OCI-LY7 (cell line): ENCODE measurements around the gene RD3L. TPM values are rescaled to one million over a fixed set of nuclear protein-coding genes. Genes with fewer than 3 reads are reported as not detected.

ENCODE experiments used
- BruUV-seq: library from RNA; stranded (reverse); fragments of 400-500 nt; replicated peaks from 2 replicates; lab custom pipeline; 2021; lab: Mats Ljungman, UMichigan
- CTCF ChIA-PET: fragments of 300-600 bp; sonication (Branson Sonifier 250); formaldehyde crosslinking; loops from one replicate; lab custom pipeline; 2022; ENCODE audit warnings: antibody characterized with exemption; ENCODE audit not compliant: unreplicated experiment; lab: Charles Lee
- POLR2A ChIA-PET: fragments of 300-600 bp; sonication (Branson Sonifier 250); formaldehyde crosslinking; loops from one replicate; lab custom pipeline; 2022; ENCODE audit warnings: antibody characterized with exemption; lab: Charles Lee
- DNase-seq: peaks from one replicate; pipeline ENCODE4 v3.0.0-alpha.2; 2015; ENCODE audit warnings: low spot score
- H2AFZ ChIP-seq: fragments of 200-600 bp; sonication (generic), shearing (Covaris generic); 2 replicates; pipeline ENCODE4 v1.6.1; 2014; ENCODE audit warnings: mild to moderate bottlenecking, antibody characterized with exemption, low read length, moderate library complexity
- H3K27ac ChIP-seq: fragments of 200-600 bp; sonication (generic); 2 replicates; pipeline ENCODE4 v1.5.1; 2014; ENCODE audit warnings: mixed run types, low read depth, mild to moderate bottlenecking, moderate library complexity, low read length, inconsistent platforms; ENCODE audit not compliant: poor library complexity, severe bottlenecking
- H3K36me3 ChIP-seq: fragments of 200-600 bp; sonication (generic); 2 replicates; pipeline ENCODE4 v1.6.1; 2014; ENCODE audit warnings: mild to moderate bottlenecking, antibody characterized with exemption, low read length, moderate library complexity, mixed read lengths; ENCODE audit not compliant: insufficient read depth
- H3K4me1 ChIP-seq: fragments of 200-600 bp; sonication (generic); 2 replicates; pipeline ENCODE4 v1.5.1; 2014; ENCODE audit warnings: mild to moderate bottlenecking, low read length; ENCODE audit not compliant: insufficient read depth, poor library complexity, severe bottlenecking
- H3K4me2 ChIP-seq: fragments of 200-600 bp; sonication (generic); 2 replicates; pipeline ENCODE4 v1.6.1; 2014; ENCODE audit warnings: mild to moderate bottlenecking, low read length
- H3K4me3 ChIP-seq: fragments of 200-600 bp; sonication (generic); 2 replicates; pipeline ENCODE4 v1.5.1; 2014; ENCODE audit warnings: mild to moderate bottlenecking, low read depth, low read length; ENCODE audit not compliant: poor library complexity, severe bottlenecking
- H3K79me2 ChIP-seq: fragments of 200-600 bp; sonication (generic); 2 replicates; pipeline ENCODE4 v1.6.1; 2016; ENCODE audit warnings: low read depth, mild to moderate bottlenecking, low read length, moderate library complexity, mixed read lengths; ENCODE audit not compliant: insufficient read depth
- H3K9me2 ChIP-seq: fragments of 200-600 bp; sonication (generic); 2 replicates; pipeline ENCODE4 v1.6.1; 2016; ENCODE audit warnings: mild to moderate bottlenecking, low read length, mixed read lengths; ENCODE audit not compliant: insufficient read depth
- H3K9me3 ChIP-seq: fragments of 200-600 bp; sonication (generic); 2 replicates; pipeline ENCODE4 v1.6.1; 2014; ENCODE audit warnings: mild to moderate bottlenecking, mixed run types, low read length, mixed read lengths
- H4K20me1 ChIP-seq: fragments of 200-600 bp; sonication (generic); 2 replicates; pipeline ENCODE4 v1.6.1; 2014; ENCODE audit warnings: mild to moderate bottlenecking, antibody characterized with exemption, low read length, moderate library complexity, mixed read lengths; ENCODE audit not compliant: insufficient read depth
- CTCF ChIP-seq: fragments of 200-600 bp; sonication (generic); conservative IDR thresholded peaks from 2 replicates; pipeline ENCODE4 v1.5.1; 2014; ENCODE audit warnings: mild to moderate bottlenecking, antibody characterized with exemption, low read length, moderate library complexity, mixed read lengths
- EZH2phosphoT487 ChIP-seq: fragments of 200-600 bp; sonication (generic); IDR thresholded peaks from 2 replicates; pipeline ENCODE4 v1.6.1; 2018; ENCODE audit warnings: low read depth, borderline replicate concordance, mild to moderate bottlenecking, mixed run types, antibody characterized with exemption, low read length, moderate library complexity, mixed read lengths
- intact Hi-C: fragments of 100-400 bp; cut with micrococcal nuclease; formaldehyde crosslinking; loops from one replicate; pipeline ENCODE4 v1.10.0; 2022; ENCODE audit not compliant: unreplicated experiment
- total RNA-seq, 2 experiments: library from RNA; depleted of rRNA in 1 of 2; stranded (reverse); fragments of >200 nt in 1 of 2; shearing (Covaris generic) in 1 of 2; gene quantifications; 2 replicates each; pipeline ENCODE4 v1.2.3, GENCODE V29; 2014 to 2022

RD3L gene
- total RNA-seq, 2 experiments from 2014 or later, result not detected

DNA sequence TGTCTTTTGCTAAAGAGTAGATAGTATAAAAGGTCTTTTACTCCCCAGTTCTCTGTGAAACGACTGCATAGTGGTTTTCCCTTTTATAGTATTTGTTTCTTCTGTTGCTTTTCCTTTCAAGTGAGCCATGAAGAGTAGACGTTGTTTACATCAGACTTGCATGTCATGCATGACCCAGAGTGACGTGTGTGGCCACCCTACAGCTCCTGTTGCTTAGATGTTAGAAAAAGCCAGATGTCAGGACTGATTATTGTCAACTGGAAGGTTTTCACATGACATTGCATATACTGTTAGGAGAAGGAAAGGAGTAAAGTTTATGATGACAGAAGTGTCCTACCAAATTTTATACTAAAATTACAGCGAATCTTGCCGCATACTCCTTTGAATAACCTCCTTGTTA lies 1.3 kb upstream of the RD3L start:
- ChIA-PET CTCF (no interaction called here), POLR2A (no interaction called here)
- TF ChIP-seq CTCF (no peak), EZH2phosphoT487 (no peak)
- intact Hi-C loops, result no loop called here
- no peak for DNase-seq
- no peak overlapping the region for H3K4me2 ChIP-seq
- H3K79me2 ChIP-seq, result no peaks in the 10 kb centered on the region
- no peaks in the 10 kb centered on the region for H4K20me1 ChIP-seq
- peaks cover 9% of the 10 kb centered on the region; the same call in 1 of the 2 replicates for H3K9me3 ChIP-seq
- H3K4me3 ChIP-seq, result no peak overlapping the region
- no peaks in the 10 kb centered on the region for H3K9me2 ChIP-seq
- H3K36me3 ChIP-seq, result no peaks in the 10 kb centered on the region
- no peak overlapping the region for H3K27ac ChIP-seq
- BruUV-seq, result no TSS peak
- H2AFZ ChIP-seq, result no peak overlapping the region
- no peaks in the 10 kb centered on the region for H3K4me1 ChIP-seq

DNA sequence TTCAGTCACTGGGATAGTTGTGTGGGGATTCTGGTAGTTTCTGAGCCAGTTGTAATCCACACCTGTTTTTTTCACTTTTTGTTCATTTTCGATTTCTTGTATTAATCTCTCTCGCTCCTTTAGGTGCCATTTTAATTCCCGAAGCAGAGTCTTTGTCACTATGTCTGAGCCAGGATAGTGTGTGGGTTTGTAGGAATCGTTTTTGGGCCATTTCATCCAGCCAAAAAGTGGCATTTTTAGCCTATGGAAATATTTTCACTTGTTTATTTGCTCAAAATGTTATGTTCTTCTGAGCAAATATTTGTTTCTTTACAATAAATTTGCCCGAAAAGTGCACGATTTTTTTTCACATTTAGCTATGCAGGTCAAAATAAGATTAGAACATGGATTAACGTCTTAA lies 867 bp downstream of the RD3L start:
- no peaks in the 10 kb centered on the region for H3K9me2 ChIP-seq
- H3K9me3 ChIP-seq, result no peaks in the 10 kb centered on the region
- BruUV-seq, result no TSS peak
- no peak overlapping the region for H3K27ac ChIP-seq
- H3K4me3 ChIP-seq, result no peak overlapping the region
- ChIA-PET POLR2A (interaction anchor here (0.6 kb wide), 2 partner anchors 48 to 358 kb away, joined by 3 to 5 read pairs; no protein-coding TSS in a partner anchor), CTCF (no interaction called here)
- TF ChIP-seq EZH2phosphoT487, result no peak
- no peak for TF ChIP-seq CTCF
- no peak for DNase-seq
- intact Hi-C loops, result no loop called here
- H3K36me3 ChIP-seq, result no peaks in the 10 kb centered on the region
- H3K79me2 ChIP-seq, result no peaks in the 10 kb centered on the region
- H4K20me1 ChIP-seq, result no peaks in the 10 kb centered on the region
- H2AFZ ChIP-seq, result no peak overlapping the region
- no peak overlapping the region for H3K4me2 ChIP-seq
- H3K4me1 ChIP-seq, result no peaks in the 10 kb centered on the region

- POLR2A ChIA-PET, result no interaction called here
- CTCF ChIA-PET, result no interaction called here
- Histone ChIP-seq H3K9me3 (no peaks in the 10 kb centered on the region), H3K4me1 (peaks cover 3% of the 10 kb centered on the region), H3K79me2 (no peaks in the 10 kb centered on the region), H2AFZ (no peak overlapping the region), H3K36me3 (no peaks in the 10 kb centered on the region), H3K4me3 (no peak overlapping the region), H3K9me2 (no peaks in the 10 kb centered on the region), H3K27ac (no peak overlapping the region), H4K20me1 (no peaks in the 10 kb centered on the region), H3K4me2 (no peak overlapping the region)
- no peak for DNase-seq
- TF ChIP-seq CTCF (no peak), EZH2phosphoT487 (no peak)
- intact Hi-C loops, result no loop called here
- BruUV-seq, result no TSS peak
Measured at GRCh38 chr14:103935102-103935501, 7.2 kb downstream of the RD3L start.
